CD4-positive, alpha-beta T cell (primary cell): ENCODE data around the gene FN3KRP. TPM values are rescaled to one million over a fixed set of nuclear protein-coding genes. Genes with fewer than 3 reads are reported as not detected.

Source experiments
- ATAC-seq: fragments of 200-7000 bp; cut with Tn5 transposase; one replicate; pipeline ENCODE4 v1.10.0; 2022; ENCODE audit warnings: mild to moderate bottlenecking; ENCODE audit not compliant: poor library complexity
- CTCF ChIA-PET: fragments of 350-600 bp; sonication (Branson Sonifier 250); formaldehyde crosslinking; loops from one replicate; lab custom pipeline; 2021; ENCODE audit warnings: antibody characterized with exemption, inconsistent platforms; lab: Charles Lee
- POLR2A ChIA-PET: fragments of 350-600 bp; sonication (Branson Sonifier 250); formaldehyde crosslinking; loops from one replicate; lab custom pipeline; 2021; ENCODE audit warnings: antibody characterized with exemption, inconsistent platforms; lab: Charles Lee
- DNase-seq, 14 experiments: peaks; one replicate each; pipeline ENCODE4 v3.0.0-alpha.2; 2013 to 2020; ENCODE audit warnings: mixed read lengths in 2 of 14
- H3K27ac ChIP-seq, 2 donors: one replicate each; pipeline versions ENCODE4 v1.5.1 to v1.7.0; 2013; ENCODE audit warnings: low read length in 2 of 2, low read depth in 1 of 2, mild to moderate bottlenecking in 1 of 2
- H3K27me3 ChIP-seq, 2 experiments: 1 replicate in 1 of 2; 2 replicates in 1 of 2; pipeline versions ENCODE4 v1.6.1 to v1.7.0; 2013; ENCODE audit warnings: low read length in 2 of 2, control low read depth in 1 of 2, mild to moderate bottlenecking in 1 of 2, moderate library complexity in 1 of 2; ENCODE audit not compliant: insufficient read depth in 2 of 2, control insufficient read depth in 1 of 2
- H3K36me3 ChIP-seq: one replicate; pipeline ENCODE4 v1.6.1; 2013; ENCODE audit warnings: low read length, control low read depth; ENCODE audit not compliant: insufficient read depth
- H3K4me1 ChIP-seq: one replicate; pipeline ENCODE4 v1.6.1; 2013; ENCODE audit warnings: low read length, control low read depth; ENCODE audit not compliant: insufficient read depth
- H3K4me3 ChIP-seq: one replicate; pipeline ENCODE4 v1.5.1; 2013; ENCODE audit warnings: mild to moderate bottlenecking, low read length, moderate library complexity
- H3K9me3 ChIP-seq, 2 experiments: 1 replicate in 1 of 2; 2 replicates in 1 of 2; pipeline versions ENCODE4 v1.6.1 to v1.7.0; 2013; ENCODE audit warnings: low read length in 2 of 2, mild to moderate bottlenecking in 2 of 2, control low read depth in 1 of 2, moderate library complexity in 1 of 2; ENCODE audit not compliant: control insufficient read depth in 1 of 2, insufficient read depth in 1 of 2
- H3K27ac Mint-ChIP-seq: one replicate; pipeline ENCODE4 v1.8.0; 2020; ENCODE audit warnings: mixed read lengths
- H3K27me3 Mint-ChIP-seq: one replicate; pipeline ENCODE4 v1.8.0; 2021; ENCODE audit warnings: mixed read lengths
- H3K36me3 Mint-ChIP-seq: one replicate; pipeline ENCODE4 v1.8.0; 2021; ENCODE audit warnings: low read depth, mixed read lengths
- H3K4me1 Mint-ChIP-seq: one replicate; pipeline ENCODE4 v1.8.0; 2021; ENCODE audit warnings: low read depth, mixed read lengths
- H3K4me3 Mint-ChIP-seq: one replicate; pipeline ENCODE4 v1.8.0; 2020; ENCODE audit warnings: mild to moderate bottlenecking, mixed read lengths
- H3K9me3 Mint-ChIP-seq: one replicate; pipeline ENCODE4 v1.8.0; 2020; ENCODE audit warnings: mixed read lengths
- intact Hi-C, 2 experiments: fragments of 100-400 bp; cut with DNase I in 1 of 2; cut with micrococcal nuclease in 1 of 2; formaldehyde crosslinking; loops; one replicate each; pipeline versions ENCODE4 v1.15.1 to v1.9.0; 2023 to 2025; cut with DNase I, micrococcal nuclease
- total RNA-seq, 174 experiments: library from RNA in 2 of 174; stranded (reverse) in 2 of 174; gene quantifications; one replicate each; pipeline ENCODE4 v1.2.3 and lab custom pipeline; 2021 to 2026
- TF ChIP-seq, protein P1 (sequence below): fragments of 200-600 bp; IDR thresholded peaks from one replicate; pipeline ENCODE4 v1.8.0; 2022; ENCODE audit warnings: antibody characterized with exemption, mild to moderate bottlenecking

FN3KRP gene
- total RNA-seq, 2 experiments from 2014 or later, result 30.6 to 31.2 TPM

GRCh38 chr17:82723169-82723807, 6.8 kb downstream of the FN3KRP start:
- ATAC-seq (no peak), DNase-seq (no peak)
- ChIA-PET CTCF (no interaction called here), POLR2A (no interaction called here)
- no peak overlapping the region for H3K27ac ChIP-seq
- peaks cover 49% of the 10 kb centered on the region for H3K36me3 ChIP-seq
- Mint-ChIP-seq H3K27ac (no peak overlapping the region), H3K27me3 (no peaks in the 10 kb centered on the region), H3K36me3 (peaks cover 58% of the 10 kb centered on the region), H3K4me1 (peaks cover 5% of the 10 kb centered on the region), H3K4me3 (no peak overlapping the region), H3K9me3 (no peaks in the 10 kb centered on the region)
- no peak overlapping the region for H3K4me3 ChIP-seq
- intact Hi-C loops, result no loop called here
- H3K27me3 ChIP-seq, result no peaks in the 10 kb centered on the region
- peaks cover 1% of the 10 kb centered on the region for H3K4me1 ChIP-seq
- TF ChIP-seq, protein P1, sequence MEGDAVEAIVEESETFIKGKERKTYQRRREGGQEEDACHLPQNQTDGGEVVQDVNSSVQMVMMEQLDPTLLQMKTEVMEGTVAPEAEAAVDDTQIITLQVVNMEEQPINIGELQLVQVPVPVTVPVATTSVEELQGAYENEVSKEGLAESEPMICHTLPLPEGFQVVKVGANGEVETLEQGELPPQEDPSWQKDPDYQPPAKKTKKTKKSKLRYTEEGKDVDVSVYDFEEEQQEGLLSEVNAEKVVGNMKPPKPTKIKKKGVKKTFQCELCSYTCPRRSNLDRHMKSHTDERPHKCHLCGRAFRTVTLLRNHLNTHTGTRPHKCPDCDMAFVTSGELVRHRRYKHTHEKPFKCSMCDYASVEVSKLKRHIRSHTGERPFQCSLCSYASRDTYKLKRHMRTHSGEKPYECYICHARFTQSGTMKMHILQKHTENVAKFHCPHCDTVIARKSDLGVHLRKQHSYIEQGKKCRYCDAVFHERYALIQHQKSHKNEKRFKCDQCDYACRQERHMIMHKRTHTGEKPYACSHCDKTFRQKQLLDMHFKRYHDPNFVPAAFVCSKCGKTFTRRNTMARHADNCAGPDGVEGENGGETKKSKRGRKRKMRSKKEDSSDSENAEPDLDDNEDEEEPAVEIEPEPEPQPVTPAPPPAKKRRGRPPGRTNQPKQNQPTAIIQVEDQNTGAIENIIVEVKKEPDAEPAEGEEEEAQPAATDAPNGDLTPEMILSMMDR, result no peak
- no peaks in the 10 kb centered on the region for H3K9me3 ChIP-seq

- H3K27me3 ChIP-seq, result no peaks in the 10 kb centered on the region
- no peaks in the 10 kb centered on the region for H3K9me3 ChIP-seq
- DNase-seq (no peak), ATAC-seq (no peak)
- intact Hi-C loops, result no loop called here
- no peaks in the 10 kb centered on the region for H3K27me3 Mint-ChIP-seq
- ChIA-PET CTCF (no interaction called here), POLR2A (no interaction called here)
- H3K36me3 ChIP-seq, result peaks cover 31% of the 10 kb centered on the region
- TF ChIP-seq, protein P1, result no peak
- no peak overlapping the region for H3K27ac Mint-ChIP-seq
- H3K4me3 ChIP-seq, result no peak overlapping the region
- no peak overlapping the region for H3K27ac ChIP-seq
- H3K4me1 ChIP-seq, result no peaks in the 10 kb centered on the region
- no peak overlapping the region for H3K4me3 Mint-ChIP-seq
- no peaks in the 10 kb centered on the region for H3K9me3 Mint-ChIP-seq
- no peaks in the 10 kb centered on the region for H3K4me1 Mint-ChIP-seq
- peaks cover 43% of the 10 kb centered on the region for H3K36me3 Mint-ChIP-seq
These were observed 9.9 kb downstream of the FN3KRP start for GRCh38 chr17:82726427-82726826.

DNA sequence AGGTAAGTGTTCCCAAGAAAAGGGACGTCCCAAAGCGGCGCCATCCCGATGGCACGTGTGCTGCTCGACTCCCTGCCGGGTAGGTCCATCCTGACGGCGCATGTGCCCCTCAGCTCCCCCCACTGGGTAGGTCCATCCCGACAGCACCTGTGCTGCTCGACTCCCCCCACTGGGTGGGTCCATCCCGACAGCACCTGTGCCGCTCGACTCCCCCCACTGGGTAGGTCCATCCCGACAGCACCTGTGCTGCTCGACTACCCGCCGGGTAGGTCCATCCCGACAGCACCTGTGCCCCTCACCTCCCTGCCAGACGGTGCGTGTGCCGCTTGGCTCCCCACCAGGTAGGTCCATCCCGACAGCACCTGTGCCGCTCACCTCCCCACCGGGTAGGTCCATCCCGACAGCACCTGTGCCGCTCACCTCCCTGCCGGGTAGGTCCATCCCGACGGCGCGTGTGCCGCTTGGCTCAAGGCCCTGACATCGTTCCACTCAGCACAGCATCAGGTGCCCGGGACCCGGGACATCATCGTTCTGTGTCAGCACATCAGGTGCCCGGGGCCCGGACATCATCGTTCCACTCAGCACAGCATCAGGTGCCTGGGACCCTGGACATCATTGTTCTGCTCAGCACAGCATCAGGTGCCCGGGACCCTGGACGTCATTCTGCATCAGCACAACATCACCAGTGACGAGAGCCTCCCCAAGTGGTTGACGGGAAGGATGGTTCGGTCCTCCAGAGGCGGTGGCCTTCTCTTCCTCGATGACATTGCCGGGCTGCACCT, 13.2 kb downstream of the FN3KRP start:
- POLR2A ChIA-PET, result no interaction called here
- H3K27ac Mint-ChIP-seq, result no peak overlapping the region

More for the DNA sequence above, 13.2 kb downstream of the FN3KRP start:
- Histone ChIP-seq H3K36me3 (peaks cover 24% of the 10 kb centered on the region), H3K27ac (no peak overlapping the region), H3K4me3 (no peak overlapping the region), H3K9me3 (peaks cover 0 to 13% of the 10 kb centered on the region in 2 experiments), H3K27me3 (no peaks in the 10 kb centered on the region), H3K4me1 (no peaks in the 10 kb centered on the region)
- Mint-ChIP-seq H3K36me3 (peaks cover 34% of the 10 kb centered on the region), H3K9me3 (no peaks in the 10 kb centered on the region), H3K4me3 (no peak overlapping the region), H3K27me3 (no peaks in the 10 kb centered on the region), H3K4me1 (no peaks in the 10 kb centered on the region)
- intact Hi-C loops, result no loop called here
- TF ChIP-seq, protein P1, result no peak
- DNase-seq (no peak), ATAC-seq (no peak)
- CTCF ChIA-PET, result no interaction called here
